IPS-18a (cell line): ENCODE data around the gene GPC6.
A peak's percentile ranks its signal among the peaks of the same experiment; 100 is the strongest.

Experiments used
- H3K27ac ChIP-seq: one replicate; pipeline ENCODE4 v1.5.1; 2013; ENCODE audit warnings: low read length
- H3K27me3 ChIP-seq: one replicate; pipeline ENCODE4 v1.6.1; 2013; ENCODE audit warnings: mild to moderate bottlenecking, low read length; ENCODE audit not compliant: control insufficient read depth, insufficient read depth
- H3K36me3 ChIP-seq: one replicate; pipeline ENCODE4 v1.6.1; 2013; ENCODE audit warnings: low read depth, low read length; ENCODE audit not compliant: control insufficient read depth
- H3K4me1 ChIP-seq: one replicate; pipeline ENCODE4 v1.6.1; 2013; ENCODE audit warnings: low read depth, low read length; ENCODE audit not compliant: control insufficient read depth
- H3K4me3 ChIP-seq: one replicate; pipeline ENCODE4 v1.5.1; 2013; ENCODE audit warnings: low read length
- H3K9ac ChIP-seq: one replicate; pipeline ENCODE4 v1.6.1; 2013; ENCODE audit warnings: mild to moderate bottlenecking, low read length, moderate library complexity
- H3K9me3 ChIP-seq: one replicate; pipeline ENCODE4 v1.6.1; 2013; ENCODE audit warnings: low read depth, low read length; ENCODE audit not compliant: control insufficient read depth

The GPC6 gene

GRCh38 chr13:93217721-93218261, 8.8 kb upstream of the GPC6 start:
- no peaks in the 10 kb centered on the region for H3K9me3 ChIP-seq
- no peaks in the 10 kb centered on the region for H3K27me3 ChIP-seq
- no peaks in the 10 kb centered on the region for H3K36me3 ChIP-seq
- peaks cover 15% of the 10 kb centered on the region for H3K4me1 ChIP-seq
- H3K4me3 ChIP-seq: no peak overlapping the region
- no peak overlapping the region for H3K27ac ChIP-seq
- peak overlapping the region; percentile 1 for H3K9ac ChIP-seq

DNA sequence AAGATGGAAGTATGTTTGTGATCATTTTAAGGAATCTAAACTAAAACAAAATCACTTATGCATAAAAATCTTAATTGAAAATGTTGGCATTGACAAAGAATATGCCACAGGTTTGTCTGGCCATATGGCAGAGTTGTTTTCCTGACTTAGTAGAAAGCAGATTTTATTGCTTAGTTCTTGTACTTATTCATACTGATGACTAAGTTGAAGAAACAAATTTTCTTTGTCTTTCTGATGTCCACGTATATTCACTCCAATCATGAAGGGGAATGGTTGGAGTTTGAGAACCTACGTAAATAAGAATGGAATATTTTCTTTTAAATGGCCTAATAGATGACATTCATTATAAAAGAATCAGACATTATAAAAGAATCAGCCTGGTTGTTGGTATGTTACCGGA, 8.0 kb upstream of the GPC6 start:
- Histone ChIP-seq H3K9me3 (no peaks in the 10 kb centered on the region), H3K4me1 (peaks cover 17% of the 10 kb centered on the region), H3K27ac (no peak overlapping the region), H3K27me3 (no peaks in the 10 kb centered on the region), H3K9ac (no peak overlapping the region), H3K4me3 (no peak overlapping the region), H3K36me3 (no peaks in the 10 kb centered on the region)

DNA sequence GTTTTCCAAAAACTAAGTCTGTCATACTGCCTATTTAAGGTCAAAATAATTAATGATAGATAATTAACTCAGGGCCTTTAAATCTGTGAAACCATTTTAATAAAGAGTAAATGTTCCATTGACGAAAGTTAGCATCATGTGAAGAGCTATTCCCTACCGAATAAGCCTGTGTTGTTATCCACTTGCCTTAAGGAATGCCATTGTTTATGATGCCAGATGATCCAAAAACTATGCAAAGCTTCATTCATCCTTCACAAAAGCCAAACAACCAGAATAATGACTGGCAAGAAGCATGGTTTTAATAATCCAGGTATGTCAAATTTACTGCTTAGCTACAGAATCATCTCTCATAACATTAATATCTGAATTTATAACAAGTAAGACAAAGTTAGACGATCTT, 6.5 kb upstream of the GPC6 start:
- Histone ChIP-seq H3K9ac (no peak overlapping the region), H3K9me3 (no peaks in the 10 kb centered on the region), H3K4me1 (peaks cover 27% of the 10 kb centered on the region), H3K36me3 (no peaks in the 10 kb centered on the region), H3K27ac (no peak overlapping the region), H3K4me3 (no peak overlapping the region), H3K27me3 (no peaks in the 10 kb centered on the region)

DNA sequence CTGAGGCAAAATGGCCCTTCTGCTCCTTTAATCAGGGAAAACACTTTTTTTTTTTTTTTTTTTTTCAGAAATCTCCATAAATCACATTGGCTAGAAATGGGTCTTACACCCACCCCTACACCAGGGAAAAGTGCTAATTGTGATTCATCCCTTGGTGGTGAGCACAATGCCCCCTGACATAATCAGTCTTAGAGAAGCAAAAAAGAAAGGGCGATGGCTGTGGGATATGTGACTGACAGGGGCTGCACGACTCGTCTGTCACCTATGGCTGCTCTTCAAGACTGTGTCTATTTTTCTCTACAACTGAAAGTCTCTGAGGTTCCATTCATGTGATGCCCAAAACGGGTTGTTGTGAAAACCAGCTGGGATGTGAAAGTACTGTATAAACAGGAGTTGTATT, 3.6 kb upstream of the GPC6 start:
- Histone ChIP-seq H3K9ac (no peak overlapping the region), H3K27me3 (no peaks in the 10 kb centered on the region), H3K4me3 (no peak overlapping the region), H3K9me3 (no peaks in the 10 kb centered on the region), H3K36me3 (no peaks in the 10 kb centered on the region), H3K27ac (no peak overlapping the region), H3K4me1 (peaks cover 31% of the 10 kb centered on the region)

- no peaks in the 10 kb centered on the region for H3K9me3 ChIP-seq
- H3K4me3 ChIP-seq: peak overlapping the region; percentile 3
- no peak overlapping the region for H3K27ac ChIP-seq
- H3K36me3 ChIP-seq: no peaks in the 10 kb centered on the region
- peaks cover 5% of the 10 kb centered on the region for H3K27me3 ChIP-seq
- no peak overlapping the region for H3K9ac ChIP-seq
- H3K4me1 ChIP-seq: peaks cover 38% of the 10 kb centered on the region
Observed at GRCh38 chr13:93224535-93224934, 2.1 kb upstream of the GPC6 start.

GRCh38 chr13:93225610-93226009, 997 bp upstream of the GPC6 start:
- Histone ChIP-seq H3K9ac (no peak overlapping the region), H3K27ac (no peak overlapping the region), H3K4me1 (peaks cover 44% of the 10 kb centered on the region), H3K36me3 (no peaks in the 10 kb centered on the region), H3K4me3 (peak overlapping the region; percentile 94), H3K27me3 (peaks cover 13% of the 10 kb centered on the region), H3K9me3 (no peaks in the 10 kb centered on the region)

- Histone ChIP-seq H3K4me3 (peak overlapping the region; percentile 94), H3K9ac (peak overlapping the region; percentile 86), H3K36me3 (no peaks in the 10 kb centered on the region), H3K27ac (no peak overlapping the region), H3K27me3 (peaks cover 13% of the 10 kb centered on the region), H3K4me1 (peaks cover 45% of the 10 kb centered on the region), H3K9me3 (no peaks in the 10 kb centered on the region)
Observed at GRCh38 chr13:93226065-93226622, 463 bp upstream of the GPC6 start.

DNA sequence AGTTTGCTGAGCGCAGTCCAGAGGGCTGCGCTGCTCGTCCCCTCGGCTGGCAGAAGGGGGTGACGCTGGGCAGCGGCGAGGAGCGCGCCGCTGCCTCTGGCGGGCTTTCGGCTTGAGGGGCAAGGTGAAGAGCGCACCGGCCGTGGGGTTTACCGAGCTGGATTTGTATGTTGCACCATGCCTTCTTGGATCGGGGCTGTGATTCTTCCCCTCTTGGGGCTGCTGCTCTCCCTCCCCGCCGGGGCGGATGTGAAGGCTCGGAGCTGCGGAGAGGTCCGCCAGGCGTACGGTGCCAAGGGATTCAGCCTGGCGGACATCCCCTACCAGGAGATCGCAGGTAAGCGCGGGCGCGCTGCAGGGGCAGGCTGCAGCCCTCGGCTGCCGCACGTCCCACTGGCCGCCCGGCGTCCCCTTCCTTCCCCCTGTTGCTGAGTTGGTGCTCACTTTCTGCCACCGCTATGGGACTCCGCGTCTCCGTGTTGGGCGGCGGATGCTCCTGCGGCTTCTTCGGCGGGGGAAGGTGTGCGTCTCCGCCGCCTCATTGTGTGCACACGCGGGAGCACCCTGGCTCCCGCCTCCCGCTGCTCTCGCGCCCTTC, 772 bp downstream of the GPC6 start:
- Histone ChIP-seq H3K4me1 (peaks cover 49% of the 10 kb centered on the region), H3K4me3 (peak overlapping the region; percentile 94), H3K27me3 (peaks cover 13% of the 10 kb centered on the region), H3K9ac (peak overlapping the region; percentile 86), H3K9me3 (no peaks in the 10 kb centered on the region), H3K27ac (peak overlapping the region; percentile 13), H3K36me3 (no peaks in the 10 kb centered on the region)

GRCh38 chr13:93227878-93228642, 1.5 kb downstream of the GPC6 start:
- Histone ChIP-seq H3K36me3 (no peaks in the 10 kb centered on the region), H3K4me3 (peak overlapping the region; percentile 94), H3K9me3 (no peaks in the 10 kb centered on the region), H3K4me1 (peaks cover 48% of the 10 kb centered on the region), H3K27ac (no peak overlapping the region), H3K9ac (peak overlapping the region; percentile 86), H3K27me3 (peaks cover 13% of the 10 kb centered on the region)

DNA sequence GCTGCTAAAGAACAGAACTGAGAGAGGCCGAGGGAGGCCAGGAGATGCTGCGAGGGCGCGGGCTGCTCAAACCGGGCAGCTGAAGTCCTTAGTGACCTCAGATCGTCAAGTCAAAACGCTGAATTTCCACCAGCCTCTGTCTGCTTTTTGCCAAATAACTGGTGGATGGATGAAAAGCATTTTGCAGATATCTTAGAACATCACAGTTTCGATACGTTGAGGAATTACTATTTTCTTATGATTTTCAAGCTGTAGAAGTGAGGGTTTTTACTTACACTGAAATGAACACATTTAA, 2.0 kb downstream of the GPC6 start:
- Histone ChIP-seq H3K4me1 (peaks cover 51% of the 10 kb centered on the region), H3K27ac (no peak overlapping the region), H3K9ac (peak overlapping the region; percentile 86)

GRCh38 chr13:93230261-93230855, 3.8 kb downstream of the GPC6 start:
- peaks cover 57% of the 10 kb centered on the region for H3K4me1 ChIP-seq
- H3K36me3 ChIP-seq: no peaks in the 10 kb centered on the region
- no peak overlapping the region for H3K4me3 ChIP-seq
- peaks cover 13% of the 10 kb centered on the region for H3K27me3 ChIP-seq
- H3K9ac ChIP-seq: no peak overlapping the region
- H3K27ac ChIP-seq: no peak overlapping the region
- H3K9me3 ChIP-seq: no peaks in the 10 kb centered on the region

More for the DNA sequence above, 2.0 kb downstream of the GPC6 start:
- H3K36me3 ChIP-seq: no peaks in the 10 kb centered on the region
- peak overlapping the region; percentile 94 for H3K4me3 ChIP-seq
- peaks cover 13% of the 10 kb centered on the region for H3K27me3 ChIP-seq
- no peaks in the 10 kb centered on the region for H3K9me3 ChIP-seq
